GM12878 (cell line): Measurements from ENCODE around the gene CDCP1. TPM values are rescaled to one million over a fixed set of nuclear protein-coding genes. Genes with fewer than 3 reads are reported as not detected.

Source experiments
- ATAC-seq: fragments of 200-7000 bp; cut with Tn5 transposase; 3 replicates; pipeline ENCODE4 v1.9.1; 2020; ENCODE audit warnings: mild to moderate bottlenecking, moderate library complexity
- BruUV-seq: library from RNA; stranded (reverse); fragments of 400-500 nt; replicated peaks from 2 replicates; lab custom pipeline; 2021; lab: Mats Ljungman, UMichigan
- CTCF ChIA-PET: fragments of 300-600 bp; sonication (Branson Sonifier 250); formaldehyde crosslinking; extraction: SDS; loops from one replicate; lab custom pipeline; 2021; ENCODE audit warnings: inconsistent platforms; lab: Yijun Ruan, JAX
- POLR2A ChIA-PET: fragments of 350-600 bp; formaldehyde crosslinking; extraction: SDS; loops from one replicate; lab custom pipeline; 2021; ENCODE audit warnings: inconsistent platforms; lab: Charles Lee
- RAD21 ChIA-PET: fragments of 300-600 bp; sonication (Branson Sonifier 250); formaldehyde crosslinking; loops from one replicate; lab custom pipeline; 2023; ENCODE audit warnings: antibody characterized with exemption; ENCODE audit not compliant: unreplicated experiment; lab: Charles Lee
- SMC1A ChIA-PET: fragments of 300-600 bp; sonication (Branson Sonifier 250); formaldehyde crosslinking; loops from one replicate; lab custom pipeline; 2023; ENCODE audit not compliant: unreplicated experiment, uncharacterized antibody; lab: Charles Lee
- DNase-seq: peaks from one replicate; pipeline ENCODE4 v3.0.0-alpha.2; 2011; ENCODE audit warnings: low read depth, low spot score
- FAIRE-seq: peaks from 3 replicates; lab custom pipeline; 2011; peaks lifted over from hg19 to GRCh38; lab: Jason Lieb, UNC
- H2AFZ ChIP-seq: 2 replicates; pipeline ENCODE4 v1.6.0; 2011; ENCODE audit warnings: low read depth, low read length, control low read depth; ENCODE audit not compliant: control insufficient read depth
- H3K27ac ChIP-seq: 2 replicates; pipeline ENCODE4 v1.5.1; 2011; ENCODE audit warnings: control low read depth; ENCODE audit not compliant: control insufficient read depth, insufficient read depth
- H3K27me3 ChIP-seq, 2 experiments: replicated peaks in 1 of 2; 2 replicates each; pipeline versions ENCODE4 v1.6.0 to v1.6.1; 2011; ENCODE audit warnings: low read length in 1 of 2; ENCODE audit not compliant: control insufficient read depth in 2 of 2, insufficient read depth in 2 of 2
- H3K36me3 ChIP-seq, 2 experiments: 2 replicates each; pipeline ENCODE4 v1.5.1; 2011; ENCODE audit warnings: low read length in 1 of 2; ENCODE audit not compliant: control insufficient read depth in 2 of 2, insufficient read depth in 2 of 2
- H3K4me1 ChIP-seq: 2 replicates; pipeline ENCODE4 v1.6.1; 2011; ENCODE audit warnings: mild to moderate bottlenecking, low read length, moderate library complexity, mixed read lengths; ENCODE audit not compliant: control insufficient read depth, insufficient read depth
- H3K4me2 ChIP-seq: 2 replicates; pipeline ENCODE4 v1.6.0; 2011; ENCODE audit warnings: control low read depth; ENCODE audit not compliant: control insufficient read depth, insufficient read depth
- H3K4me3 ChIP-seq: fragments of 200-600 bp; sonication (generic); 2 replicates; pipeline ENCODE4 v1.5.1; 2016
- H3K79me2 ChIP-seq: 2 replicates; pipeline ENCODE4 v1.6.0; 2011; ENCODE audit warnings: low read length; ENCODE audit not compliant: control insufficient read depth, insufficient read depth
- H3K9ac ChIP-seq: 2 replicates; pipeline ENCODE4 v1.8.0; 2011; ENCODE audit warnings: low read length, control low read depth, mixed read lengths; ENCODE audit not compliant: control insufficient read depth, insufficient read depth
- H3K9me3 ChIP-seq: replicated peaks from 3 replicates; pipeline ENCODE4 v1.5.1; 2011; ENCODE audit warnings: mild to moderate bottlenecking, low read length; ENCODE audit not compliant: control insufficient read depth, insufficient read depth
- H4K20me1 ChIP-seq: 2 replicates; pipeline ENCODE4 v1.6.0; 2011; ENCODE audit not compliant: control insufficient read depth, insufficient read depth
- ATF7 ChIP-seq: fragments of 450-650 bp; IDR thresholded peaks from 2 replicates; pipeline ENCODE4 v1.6.1; 2016; ENCODE audit warnings: low read depth, mild to moderate bottlenecking
- BACH1 ChIP-seq: fragments of 450-650 bp; IDR thresholded peaks from 2 replicates; pipeline ENCODE4 v1.6.1; 2017; ENCODE audit warnings: mild to moderate bottlenecking, borderline replicate concordance
- EP300 ChIP-seq, 2 experiments: fragments of 150-350 bp in 1 of 2; IDR thresholded peaks; 2 replicates each; pipeline ENCODE4 v1.6.1; 2011 to 2012; ENCODE audit warnings: low read depth in 2 of 2, low read length in 2 of 2, borderline replicate concordance in 1 of 2, improper control_type of control experiment in 1 of 2, inconsistent platforms in 1 of 2; ENCODE audit not compliant: control insufficient read depth in 1 of 2
- GABPA ChIP-seq: IDR thresholded peaks from 2 replicates; pipeline ENCODE4 v1.6.1; 2014; ENCODE audit warnings: antibody characterized with exemption, low read depth, mild to moderate bottlenecking, inconsistent platforms
- IKZF1 ChIP-seq: fragments of 450-650 bp; conservative IDR thresholded peaks from 2 replicates; pipeline ENCODE4 v1.6.1; 2017; ENCODE audit warnings: antibody characterized with exemption, mild to moderate bottlenecking
- IKZF2 ChIP-seq, 2 experiments: fragments of 450-650 bp; IDR thresholded peaks; 2 replicates each; pipeline ENCODE4 v1.6.1; 2017; ENCODE audit warnings: mild to moderate bottlenecking in 2 of 2, moderate library complexity in 2 of 2
- KLF5 ChIP-seq: fragments of 450-650 bp; IDR thresholded peaks from 2 replicates; pipeline ENCODE4 v1.6.1; 2014; ENCODE audit warnings: mild to moderate bottlenecking; ENCODE audit not compliant: partially characterized antibody
- MEF2B ChIP-seq: fragments of 450-650 bp; IDR thresholded peaks from 2 replicates; pipeline ENCODE4 v1.6.1; 2018; ENCODE audit warnings: mild to moderate bottlenecking, moderate library complexity; ENCODE audit not compliant: partially characterized antibody, poor library complexity, severe bottlenecking
- MYB ChIP-seq: fragments of 150-350 bp; IDR thresholded peaks from 2 replicates; pipeline ENCODE4 v1.6.1; 2014; ENCODE audit warnings: mild to moderate bottlenecking, low read depth, low read length, borderline replicate concordance
- MYC ChIP-seq: IDR thresholded peaks from 2 replicates; pipeline ENCODE4 v1.6.1; 2011; ENCODE audit warnings: mild to moderate bottlenecking, low read length, moderate library complexity, inconsistent platforms; ENCODE audit not compliant: insufficient read depth, insufficient replicate concordance, insufficient read length, severe bottlenecking
- NFYA ChIP-seq: IDR thresholded peaks from 2 replicates; pipeline ENCODE4 v1.6.1; 2011; ENCODE audit warnings: low read depth, mild to moderate bottlenecking, low read length, improper control_type of control experiment, borderline replicate concordance
- NR2F1 ChIP-seq: fragments of 450-650 bp; conservative IDR thresholded peaks from 2 replicates; pipeline ENCODE4 v1.6.1; 2017; ENCODE audit warnings: mild to moderate bottlenecking
- RAD21 ChIP-seq: IDR thresholded peaks from 2 replicates; pipeline ENCODE4 v1.6.1; 2011; ENCODE audit warnings: mild to moderate bottlenecking, low read depth, low read length, moderate library complexity; ENCODE audit not compliant: insufficient read depth
- RAD51 ChIP-seq: fragments of 450-650 bp; IDR thresholded peaks from 2 replicates; pipeline ENCODE4 v1.6.1; 2016; ENCODE audit warnings: moderate library complexity, mild to moderate bottlenecking, inconsistent platforms
- RELB ChIP-seq: fragments of 450-650 bp; IDR thresholded peaks from 2 replicates; pipeline ENCODE4 v1.6.1; 2017; ENCODE audit warnings: low read depth, mild to moderate bottlenecking, moderate library complexity
- TCF7 ChIP-seq: IDR thresholded peaks from 2 replicates; pipeline ENCODE4 v1.6.1; 2014; ENCODE audit warnings: antibody characterized with exemption, borderline replicate concordance
- ZNF207 ChIP-seq: fragments of 450-650 bp; IDR thresholded peaks from 2 replicates; pipeline ENCODE4 v1.6.1; 2014; ENCODE audit warnings: antibody characterized with exemption, mild to moderate bottlenecking, borderline replicate concordance
- ZNF274 ChIP-seq: IDR thresholded peaks from one replicate; pipeline ENCODE4 v1.8.0; 2011; ENCODE audit not compliant: insufficient read length, insufficient read depth
- ZNF622 ChIP-seq: fragments of 450-650 bp; IDR thresholded peaks from 2 replicates; pipeline ENCODE4 v1.6.1; 2017; ENCODE audit warnings: mild to moderate bottlenecking, inconsistent platforms
- WGBS: methylation state at CpG from one replicate; pipeline ENCODE4 v1.1.6; 2016; ENCODE audit warnings: low lambda C conversion rate; ENCODE audit not compliant: insufficient replicate concordance, insufficient coverage; ENCODE audit errors: missing lambda C conversion rate; 5-methylcytosine and 5-hydroxymethylcytosine counted together
- in situ Hi-C: fragments of 300-500 bp; cut with MboI; formaldehyde crosslinking; loops from 9 replicates; pipeline ENCODE4 v1.14.3; 2018; ENCODE audit warnings: mixed read lengths
- intact Hi-C: fragments of 100-400 bp; cut with micrococcal nuclease; formaldehyde crosslinking; loops from one replicate; pipeline ENCODE4 v1.14.2; 2022; ENCODE audit not compliant: unreplicated experiment
- polyA plus RNA-seq, 11 experiments: library from polyadenylated mRNA; depleted of rRNA in 4 of 11; unstranded in 6 of 11; stranded (reverse) in 5 of 11; fragments of >200 nt; fragmentation: Nextera tagmentation in 4 of 11; fragmentation: Illumina TruSeq in 1 of 11; extraction: Ambion mirVana in 4 of 11; extraction: Trizol in 1 of 11; gene quantifications; 1 replicate in 1 of 11; 2 replicates in 10 of 11; pipeline versions ENCODE4 v1.2.1 to v1.2.3, GENCODE V29; 2011 to 2016; ENCODE audit warnings: inconsistent platforms in 2 of 11, missing spikeins in 2 of 11, low read depth in 1 of 11
- total RNA-seq, 4 experiments: library from RNA; depleted of rRNA in 3 of 4; stranded (reverse); fragments of >200 nt in 3 of 4; fragmentation: Illumina TruSeq in 1 of 4; extraction: Trizol in 1 of 4; gene quantifications; 2 replicates each; pipeline versions ENCODE4 v1.2.1 to v1.2.3, GENCODE V29; 2013 to 2021
- TF ChIP-seq, protein P1 (sequence below): fragments of 450-650 bp; IDR thresholded peaks from 2 replicates; pipeline ENCODE4 v1.6.1; 2017; ENCODE audit warnings: mild to moderate bottlenecking
- TF ChIP-seq, protein P2 (sequence below): fragments of 450-650 bp; IDR thresholded peaks from 2 replicates; pipeline ENCODE4 v1.6.1; 2016; ENCODE audit warnings: mild to moderate bottlenecking

Gene CDCP1
- total and polyA plus RNA-seq, 10 of the 15 experiments (the other 5 are each of a cell fraction or from before 2014, with no cell fraction given) = 0.35 to 2.2 (median 0.86) TPM

- peak; percentile 8 for ATAC-seq
- Histone ChIP-seq H2AFZ (no peak overlapping the region), H3K4me3 (no peak overlapping the region), H3K4me1 (peaks cover 3% of the 10 kb centered on the region; the same call in 1 of the 2 replicates), H3K27ac (no peak overlapping the region), H3K79me2 (no peaks in the 10 kb centered on the region), H4K20me1 (no peaks in the 10 kb centered on the region), H3K9me3 (no peaks in the 10 kb centered on the region), H3K27me3 (no peaks in the 10 kb centered on the region), H3K9ac (no peak overlapping the region), H3K36me3 (no peaks in the 10 kb centered on the region), H3K4me2 (no peak overlapping the region)
- intact Hi-C loops (no loop called here), in situ Hi-C loops (no loop called here)
- no TSS peak for BruUV-seq
- DNase-seq = no peak
- CTCF ChIA-PET = interaction anchor here (1.1 to 3.5 kb wide), 7 partner anchors 8 to 97 kb away, joined by 3 to 22 read pairs (median 5); no protein-coding TSS in a partner anchor
- WGBS = 23% methylated on average over 6 of the region's 6 CpGs
- SMC1A ChIA-PET = interaction anchor here (1.0 to 4.7 kb wide), 7 partner anchors 9 to 97 kb away, joined by 3 to 34 read pairs (median 8); no protein-coding TSS in a partner anchor
- POLR2A ChIA-PET = interaction anchor here (0.7 to 1.2 kb wide), 4 partner anchors 17 to 483 kb away, joined by 3 to 4 read pairs (median 3); no protein-coding TSS in a partner anchor
- no peak for FAIRE-seq
- RAD21 ChIA-PET = interaction anchor here (0.6 to 3.7 kb wide), 7 partner anchors 10 to 543 kb away, joined by 3 to 17 read pairs (median 3); no protein-coding TSS in a partner anchor
- peak; percentile 13; the same call in 1 of the 2 replicates for TF ChIP-seq ATF7
- TF ChIP-seq KLF5 = no peak
- TF ChIP-seq, protein P1, sequence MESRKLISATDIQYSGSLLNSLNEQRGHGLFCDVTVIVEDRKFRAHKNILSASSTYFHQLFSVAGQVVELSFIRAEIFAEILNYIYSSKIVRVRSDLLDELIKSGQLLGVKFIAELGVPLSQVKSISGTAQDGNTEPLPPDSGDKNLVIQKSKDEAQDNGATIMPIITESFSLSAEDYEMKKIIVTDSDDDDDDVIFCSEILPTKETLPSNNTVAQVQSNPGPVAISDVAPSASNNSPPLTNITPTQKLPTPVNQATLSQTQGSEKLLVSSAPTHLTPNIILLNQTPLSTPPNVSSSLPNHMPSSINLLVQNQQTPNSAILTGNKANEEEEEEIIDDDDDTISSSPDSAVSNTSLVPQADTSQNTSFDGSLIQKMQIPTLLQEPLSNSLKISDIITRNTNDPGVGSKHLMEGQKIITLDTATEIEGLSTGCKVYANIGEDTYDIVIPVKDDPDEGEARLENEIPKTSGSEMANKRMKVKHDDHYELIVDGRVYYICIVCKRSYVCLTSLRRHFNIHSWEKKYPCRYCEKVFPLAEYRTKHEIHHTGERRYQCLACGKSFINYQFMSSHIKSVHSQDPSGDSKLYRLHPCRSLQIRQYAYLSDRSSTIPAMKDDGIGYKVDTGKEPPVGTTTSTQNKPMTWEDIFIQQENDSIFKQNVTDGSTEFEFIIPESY = peak; percentile 52; the same call in 1 of the 2 replicates
- TF ChIP-seq RAD21 = no peak
- TF ChIP-seq ZNF622 = no peak
- TF ChIP-seq RELB = peak; percentile 20; the same call in 1 of the 2 replicates
- TF ChIP-seq ZNF274 = no peak
- TF ChIP-seq IKZF2 (IDR thresholded peaks at IDR 0.05) = no peak
- no peak for TF ChIP-seq RAD51
- no peak for TF ChIP-seq GABPA
- no peak for TF ChIP-seq MYC
- TF ChIP-seq, protein P2, sequence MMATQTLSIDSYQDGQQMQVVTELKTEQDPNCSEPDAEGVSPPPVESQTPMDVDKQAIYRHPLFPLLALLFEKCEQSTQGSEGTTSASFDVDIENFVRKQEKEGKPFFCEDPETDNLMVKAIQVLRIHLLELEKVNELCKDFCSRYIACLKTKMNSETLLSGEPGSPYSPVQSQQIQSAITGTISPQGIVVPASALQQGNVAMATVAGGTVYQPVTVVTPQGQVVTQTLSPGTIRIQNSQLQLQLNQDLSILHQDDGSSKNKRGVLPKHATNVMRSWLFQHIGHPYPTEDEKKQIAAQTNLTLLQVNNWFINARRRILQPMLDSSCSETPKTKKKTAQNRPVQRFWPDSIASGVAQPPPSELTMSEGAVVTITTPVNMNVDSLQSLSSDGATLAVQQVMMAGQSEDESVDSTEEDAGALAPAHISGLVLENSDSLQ = no peak
- TF ChIP-seq MYB = no peak
- TF ChIP-seq IKZF1 = peak; percentile 34; the same call in 1 of the 2 replicates
- TF ChIP-seq BACH1 = no peak
- TF ChIP-seq ZNF207 = no peak
- no peak for TF ChIP-seq NR2F1
- TF ChIP-seq NFYA = no peak
- no peak for TF ChIP-seq EP300 (IDR thresholded peaks at IDR 0.05; ENCODE audit: borderline replicate concordance in 1 of 2, control insufficient read depth in 1 of 2, low read depth in 2 of 2, low read length in 2 of 2)
- TF ChIP-seq MEF2B = peak; percentile 56
- no peak for TF ChIP-seq TCF7
These were observed 32.5 kb downstream of the CDCP1 start for GRCh38 chr3:45113625-45114050.
